ENCODE data around the gene LRRC4B.
"Not testable (repeated sequence)": the region's sequence is repeated elsewhere in the genome, so short reads cannot be mapped to it uniquely, and the experiment has no call there.

LRRC4B gene

GRCh38 chr19:50553134-50553703 is 15.0 kb downstream of the LRRC4B start:
- no peak for DNase-seq (ENCODE audit: low read depth)

GRCh38 chr19:50552540-50552939 is 15.7 kb downstream of the LRRC4B start:
- DNase-seq (ENCODE audit: low read depth) = no peak

- DNase-seq (ENCODE audit: low read depth) = no peak
These were observed 16.5 kb downstream of the LRRC4B start for GRCh38 chr19:50551715-50552187.

- no peak for DNase-seq (ENCODE audit: low read depth)
These were observed 17.1 kb downstream of the LRRC4B start for GRCh38 chr19:50551034-50551714.

- no peak for DNase-seq (ENCODE audit: low read depth)
These were observed 17.7 kb downstream of the LRRC4B start for GRCh38 chr19:50550594-50550966.

GRCh38 chr19:50549927-50550593 is 18.2 kb downstream of the LRRC4B start:
- no peak for DNase-seq (ENCODE audit: low read depth)

GRCh38 chr19:50549059-50549926 is 18.9 kb downstream of the LRRC4B start:
- DNase-seq (ENCODE audit: low read depth) = no peak

- DNase-seq (ENCODE audit: low read depth) = no peak
These were observed 19.8 kb downstream of the LRRC4B start for GRCh38 chr19:50548191-50549058.

- DNase-seq (ENCODE audit: low read depth) = no peak
These were observed 20.6 kb downstream of the LRRC4B start for GRCh38 chr19:50547385-50548190.

- no peak for DNase-seq (ENCODE audit: low read depth)
These were observed 21.6 kb downstream of the LRRC4B start for GRCh38 chr19:50546527-50547221.

GRCh38 chr19:50542943-50543342 is 25.3 kb downstream of the LRRC4B start:
- DNase-seq (ENCODE audit: low read depth) = no peak

- DNase-seq (ENCODE audit: low read depth) = peak; percentile 52
These were observed 30.4 kb downstream of the LRRC4B start for GRCh38 chr19:50537769-50538230.

- no peak for DNase-seq (ENCODE audit: low read depth)
These were observed 30.9 kb downstream of the LRRC4B start for GRCh38 chr19:50537306-50537685.

GRCh38 chr19:50536662-50537305 is 31.5 kb downstream of the LRRC4B start:
- DNase-seq (ENCODE audit: low read depth) = no peak

GRCh38 chr19:50535672-50536187 is 32.5 kb downstream of the LRRC4B start:
- no peak for DNase-seq (ENCODE audit: low read depth)

- DNase-seq (ENCODE audit: low read depth) = no peak
These were observed 33.8 kb downstream of the LRRC4B start for GRCh38 chr19:50534478-50534877.

- no peak for DNase-seq (ENCODE audit: low read depth)
These were observed 35.3 kb downstream of the LRRC4B start for GRCh38 chr19:50532952-50533351.

GRCh38 chr19:50531171-50531612 is 37.0 kb downstream of the LRRC4B start:
- no peak for DNase-seq (ENCODE audit: low read depth)

- not testable (repeated sequence) for DNase-seq (ENCODE audit: low read depth)
These were observed 40.2 kb downstream of the LRRC4B start for GRCh38 chr19:50528052-50528451.
